ENCODE results near the gene ITPKC. TPM values are rescaled to one million over a fixed set of nuclear protein-coding genes. Genes with fewer than 3 reads are reported as not detected.

The ITPKC gene
- total and polyA plus RNA-seq, 9 of the 15 experiments (the other 6 are each of a cell fraction or from before 2014, with no cell fraction given), result 0.08 to 9.3 (median 5.8) TPM

- peak; percentile 42; the same call in 1 of the 2 replicates for TF ChIP-seq JUND (IDR thresholded peaks at IDR 0.05; ENCODE audit: borderline replicate concordance, low read depth, low read length)
- TF ChIP-seq JUND (tag; IDR thresholded peaks at IDR 0.05; ENCODE audit: borderline replicate concordance, low read depth, low read length), result peak; percentile 59; the same call in 1 of the 3 replicates
- TF ChIP-seq ZNF408 (CRISPR knock-in tag; IDR thresholded peaks at IDR 0.05; ENCODE audit: low read depth), result no peak
- TF ChIP-seq RBBP5 (IDR thresholded peaks at IDR 0.05; ENCODE audit: borderline replicate concordance, insufficient read depth, low read length, poor library complexity, severe bottlenecking), result peak; percentile 8
- peak; percentile 83 for TF ChIP-seq PKNOX1 (IDR thresholded peaks at IDR 0.05)
- peak; percentile 88 for TF ChIP-seq REST (IDR thresholded peaks at IDR 0.05; ENCODE audit: borderline replicate concordance)
- TF ChIP-seq REST (CRISPR knock-in tag; IDR thresholded peaks at IDR 0.05; ENCODE audit: low read depth), result no peak
- TF ChIP-seq MXI1 (IDR thresholded peaks at IDR 0.05; ENCODE audit: low read depth, low read length), result no peak
- no peak for TF ChIP-seq ETV6 (IDR thresholded peaks at IDR 0.05; ENCODE audit: borderline replicate concordance in 1 of 2, low read depth in 2 of 2, low read length in 1 of 2)
- no peak for TF ChIP-seq ETV6 (CRISPR knock-in tag; IDR thresholded peaks at IDR 0.05; ENCODE audit: borderline replicate concordance)
- TF ChIP-seq CBFA2T3 (IDR thresholded peaks at IDR 0.05), result peak; percentile 79
- no peak for TF ChIP-seq SETDB1 (IDR thresholded peaks at IDR 0.05; ENCODE audit: low read length)
- TF ChIP-seq NCOR1 (IDR thresholded peaks at IDR 0.05), result peak; percentile 43; the same call in 1 of the 2 replicates
- no peak for TF ChIP-seq TCF7L2 (IDR thresholded peaks at IDR 0.05; ENCODE audit: low read depth, low read length)
- TF ChIP-seq POLR2H (tag; IDR thresholded peaks at IDR 0.05; ENCODE audit: low read depth), result no peak
- peak; percentile 72 to 91 for TF ChIP-seq RAD21 (CRISPR knock-in tag; conservative IDR thresholded peaks at IDR 0.05 in 1 of 2, IDR thresholded peaks at IDR 0.05 in 1 of 2)
- peak; percentile 92 for TF ChIP-seq ZNF740 (CRISPR knock-in tag; IDR thresholded peaks at IDR 0.05)
- TF ChIP-seq ZNF740 (tag; IDR thresholded peaks at IDR 0.05), result peak in 1 of 2 experiments; percentile 56; a peak in 1 of 4 replicates
Measured at GRCh38 chr19:40702337-40703012, 14.4 kb upstream of the ITPKC start (continued).
